Astrocyte (in vitro differentiated cells and primary cell): ENCODE measurements around the gene SCIMP. TPM values are rescaled to one million over a fixed set of nuclear protein-coding genes. Genes with fewer than 3 reads are reported as not detected.

ENCODE experiments used
- DNase-seq: peaks from one replicate; pipeline ENCODE4 v3.0.0-alpha.2; 2010; ENCODE audit warnings: low read depth
- FAIRE-seq: peaks from 2 replicates; lab custom pipeline; 2011; peaks lifted over from hg19 to GRCh38; lab: Jason Lieb, UNC
- H2AFZ ChIP-seq: 2 replicates; pipeline ENCODE4 v1.6.0; 2012; ENCODE audit warnings: low read depth, low read length, inconsistent platforms
- H3K27ac ChIP-seq: 2 replicates; pipeline ENCODE4 v1.5.1; 2011; ENCODE audit warnings: low read depth, low read length, inconsistent platforms
- H3K27me3 ChIP-seq: 2 replicates; pipeline ENCODE4 v1.6.0; 2011; ENCODE audit warnings: low read length, inconsistent platforms; ENCODE audit not compliant: insufficient read depth
- H3K36me3 ChIP-seq: 2 replicates; pipeline ENCODE4 v1.5.1; 2011; ENCODE audit warnings: low read length, inconsistent platforms; ENCODE audit not compliant: insufficient read depth
- H3K4me1 ChIP-seq: 2 replicates; pipeline ENCODE4 v1.5.1; 2011; ENCODE audit warnings: low read length, inconsistent platforms; ENCODE audit not compliant: insufficient read depth
- H3K4me2 ChIP-seq: 2 replicates; pipeline ENCODE4 v1.6.0; 2012; ENCODE audit warnings: low read length, inconsistent platforms
- H3K4me3 ChIP-seq: 2 replicates; pipeline ENCODE4 v1.5.1; 2011; ENCODE audit warnings: low read depth, mild to moderate bottlenecking, low read length, inconsistent platforms; ENCODE audit not compliant: insufficient read depth
- H3K79me2 ChIP-seq: 2 replicates; pipeline ENCODE4 v1.6.0; 2012; ENCODE audit warnings: mild to moderate bottlenecking, low read length, inconsistent platforms; ENCODE audit not compliant: insufficient read depth
- H3K9ac ChIP-seq: 2 replicates; pipeline ENCODE4 v1.6.0; 2012; ENCODE audit warnings: mild to moderate bottlenecking, low read length, inconsistent platforms
- H3K9me3 ChIP-seq: 2 replicates; pipeline ENCODE4 v1.5.1; 2012; ENCODE audit warnings: low read depth, mild to moderate bottlenecking, low read length, inconsistent platforms; ENCODE audit not compliant: insufficient read depth
- H4K20me1 ChIP-seq: 2 replicates; pipeline ENCODE4 v1.6.0; 2012; ENCODE audit warnings: low read length, inconsistent platforms; ENCODE audit not compliant: insufficient read depth
- H3K27ac Mint-ChIP-seq: one replicate; pipeline ENCODE4 v1.8.0; 2021; ENCODE audit warnings: mild to moderate bottlenecking, mixed read lengths; ENCODE audit not compliant: unreplicated experiment
- H3K27me3 Mint-ChIP-seq: one replicate; pipeline ENCODE4 v1.8.0; 2021; ENCODE audit warnings: low read depth, mixed read lengths; ENCODE audit not compliant: unreplicated experiment
- H3K36me3 Mint-ChIP-seq: one replicate; pipeline ENCODE4 v1.8.0; 2021; ENCODE audit warnings: low read depth, mixed read lengths; ENCODE audit not compliant: unreplicated experiment
- H3K4me1 Mint-ChIP-seq: one replicate; pipeline ENCODE4 v1.8.0; 2021; ENCODE audit warnings: low read depth, mixed read lengths; ENCODE audit not compliant: unreplicated experiment
- H3K4me3 Mint-ChIP-seq: one replicate; pipeline ENCODE4 v1.8.0; 2021; ENCODE audit warnings: mild to moderate bottlenecking, moderate library complexity, mixed read lengths; ENCODE audit not compliant: unreplicated experiment
- H3K9me3 Mint-ChIP-seq: one replicate; pipeline ENCODE4 v1.8.0; 2021; ENCODE audit warnings: mild to moderate bottlenecking, mixed read lengths; ENCODE audit not compliant: unreplicated experiment
- CTCF ChIP-seq: IDR thresholded peaks from 2 replicates; pipeline ENCODE4 v1.5.1; 2011; ENCODE audit warnings: low read depth, mild to moderate bottlenecking, inconsistent platforms, low read length, moderate library complexity; ENCODE audit not compliant: insufficient read depth
- EZH2 ChIP-seq: IDR thresholded peaks from 2 replicates; pipeline ENCODE4 v1.6.1; 2012; ENCODE audit warnings: mild to moderate bottlenecking, low read length, inconsistent platforms; ENCODE audit not compliant: insufficient read depth
- total RNA-seq: library from RNA; stranded (reverse); gene quantifications from 2 replicates; pipeline ENCODE4 v1.2.1, GENCODE V29; 2021

Gene SCIMP
- total RNA-seq, 1 donor from 2014 or later = not detected

DNA sequence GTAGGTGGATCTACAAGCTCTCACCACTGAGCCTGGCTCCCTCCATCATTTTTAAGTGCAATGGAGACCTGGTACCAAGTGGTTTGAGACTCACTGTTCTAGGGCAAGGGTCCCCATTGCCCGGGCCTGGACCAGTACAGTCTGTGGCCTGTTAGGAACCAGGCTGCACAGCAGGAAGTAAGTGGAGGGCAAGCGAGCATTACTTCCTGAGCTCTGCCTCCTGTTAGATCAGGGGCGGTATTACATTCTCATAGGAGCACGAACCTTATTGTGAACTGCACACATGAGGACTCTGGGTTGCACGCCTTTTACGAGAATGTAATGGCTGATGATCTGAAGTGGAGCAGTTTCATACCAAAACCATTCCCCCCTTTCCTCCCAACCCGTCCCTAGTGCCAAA, 36.2 kb downstream of the SCIMP start:
- H3K27me3 Mint-ChIP-seq = no peaks in the 10 kb centered on the region
- no peak for TF ChIP-seq CTCF
- no peak for TF ChIP-seq EZH2
- H3K4me1 Mint-ChIP-seq = peaks cover 7% of the 10 kb centered on the region
- Histone ChIP-seq H3K27me3 (no peaks in the 10 kb centered on the region), H3K9me3 (no peaks in the 10 kb centered on the region), H3K4me1 (peaks cover 4% of the 10 kb centered on the region), H3K4me2 (no peak overlapping the region), H3K27ac (no peak overlapping the region), H3K4me3 (no peak overlapping the region), H3K36me3 (no peaks in the 10 kb centered on the region), H3K9ac (no peak overlapping the region), H3K79me2 (no peaks in the 10 kb centered on the region), H2AFZ (no peak overlapping the region), H4K20me1 (no peaks in the 10 kb centered on the region)
- no peak overlapping the region for H3K27ac Mint-ChIP-seq
- FAIRE-seq (no peak), DNase-seq (no peak)
- H3K9me3 Mint-ChIP-seq = no peaks in the 10 kb centered on the region
- H3K4me3 Mint-ChIP-seq = no peak overlapping the region
- H3K36me3 Mint-ChIP-seq = peaks cover 6% of the 10 kb centered on the region

DNA sequence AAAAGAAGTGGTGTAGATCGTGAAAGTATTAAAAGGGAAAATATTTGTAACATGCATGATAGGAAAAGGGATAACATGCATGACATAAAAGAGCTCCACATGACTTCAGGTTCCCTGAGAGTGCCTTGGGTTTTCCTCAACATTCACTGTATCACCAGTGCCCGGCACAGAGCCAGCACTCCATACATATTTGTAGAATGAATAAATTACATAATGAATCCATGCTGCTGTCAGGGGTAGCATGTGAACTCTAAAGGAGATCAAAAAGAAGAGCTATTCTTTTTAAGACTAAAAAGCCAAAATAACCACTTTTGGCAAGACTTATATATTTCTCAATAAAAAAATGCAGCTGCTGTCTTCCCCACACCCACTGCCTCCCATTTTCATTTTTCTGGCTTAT, 40.3 kb downstream of the SCIMP start:
- Mint-ChIP-seq H3K4me3 (no peak overlapping the region), H3K36me3 (peaks cover 5% of the 10 kb centered on the region), H3K27me3 (no peaks in the 10 kb centered on the region), H3K9me3 (peaks cover 18% of the 10 kb centered on the region), H3K4me1 (peaks cover 4% of the 10 kb centered on the region), H3K27ac (no peak overlapping the region)
- peaks cover under 1% of the 10 kb centered on the region for H3K36me3 ChIP-seq
- H3K9ac ChIP-seq = no peak overlapping the region
- FAIRE-seq (no peak), DNase-seq (no peak)
- H3K27ac ChIP-seq = no peak overlapping the region
- no peak overlapping the region for H3K4me2 ChIP-seq
- H4K20me1 ChIP-seq = no peaks in the 10 kb centered on the region
- H3K27me3 ChIP-seq = no peaks in the 10 kb centered on the region
- H3K9me3 ChIP-seq = peaks cover 2% of the 10 kb centered on the region
- no peaks in the 10 kb centered on the region for H3K4me1 ChIP-seq
- H3K4me3 ChIP-seq = no peak overlapping the region
- TF ChIP-seq EZH2 (no peak), CTCF (no peak)
- H3K79me2 ChIP-seq = peaks cover 27% of the 10 kb centered on the region
- H2AFZ ChIP-seq = no peak overlapping the region

DNA sequence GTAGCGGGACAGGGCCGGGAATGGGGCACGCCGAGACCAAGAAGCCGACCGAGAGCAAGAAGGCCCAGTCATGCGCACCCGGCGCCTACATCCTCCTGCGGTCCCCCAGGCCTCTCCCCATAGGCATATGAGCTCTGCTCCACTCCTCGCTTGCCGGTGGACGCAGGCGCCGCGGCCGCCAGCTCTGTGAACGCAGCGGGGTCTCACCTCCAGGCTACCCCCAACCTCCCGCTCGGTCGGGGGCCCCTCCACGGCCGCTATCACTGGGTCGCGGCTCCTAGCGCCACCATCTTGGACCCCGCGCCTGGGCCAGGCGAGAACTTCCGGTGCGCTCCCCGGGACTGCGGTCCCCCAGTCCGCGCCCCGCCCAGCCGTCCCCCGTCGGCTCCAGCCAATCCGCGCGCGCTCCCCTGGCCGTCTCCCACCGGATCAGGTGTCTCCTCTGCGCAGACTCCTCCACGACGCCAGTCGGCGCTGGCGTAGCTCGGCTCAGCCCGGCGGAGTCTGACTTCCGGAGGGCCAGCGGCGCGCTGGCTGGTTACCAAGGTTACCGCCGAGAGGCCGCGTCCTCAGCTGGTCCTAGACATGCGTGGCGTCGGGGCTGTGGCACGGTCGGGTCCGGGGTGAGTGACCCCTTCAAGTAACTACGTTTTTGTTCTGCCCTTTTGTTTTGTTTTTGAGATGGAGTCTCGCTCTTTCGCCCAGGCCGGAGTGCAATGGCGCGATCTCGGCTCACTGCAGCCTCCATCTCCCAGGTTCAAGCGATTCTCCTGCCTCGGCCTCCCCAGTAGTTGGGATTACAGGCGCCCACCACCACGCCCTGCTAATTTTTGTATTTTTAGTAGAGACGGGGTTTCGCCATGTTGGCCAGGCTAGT, 42.9 kb downstream of the SCIMP start, which contains the start of gene ZNF594:
Gene ZNF594, minus strand, starts transcription at position 328 of the 877 bp plus-strand sequence. CDS start 7,612 bp downstream, outside the sequence.
- FAIRE-seq = no peak

More for the DNA sequence above, 42.9 kb downstream of the SCIMP start, which contains the start of gene ZNF594:
- peaks cover 4% of the 10 kb centered on the region for H3K4me1 Mint-ChIP-seq
- no peaks in the 10 kb centered on the region for H4K20me1 ChIP-seq
- H2AFZ ChIP-seq = peak within 1 kb of the TSS; percentile 94
- peak within 1 kb of the TSS; percentile 67 for H3K27ac ChIP-seq
- H3K4me1 ChIP-seq = no peaks in the 10 kb centered on the region
- peak within 1 kb of the TSS; percentile 82 for H3K4me3 ChIP-seq
- H3K79me2 ChIP-seq = peaks cover 27% of the 10 kb centered on the region
- H3K4me3 Mint-ChIP-seq = peak within 1 kb of the TSS; percentile 95
- H3K27me3 Mint-ChIP-seq = no peaks in the 10 kb centered on the region
- H3K9ac ChIP-seq = peak within 1 kb of the TSS; percentile 86
- peak; percentile 91 for DNase-seq
- no peak for TF ChIP-seq EZH2
- peak; percentile 46 for TF ChIP-seq CTCF
- H3K9me3 ChIP-seq = peaks cover 10% of the 10 kb centered on the region
- peak within 1 kb of the TSS; percentile 88 for H3K27ac Mint-ChIP-seq
- peaks cover 22% of the 10 kb centered on the region for H3K36me3 Mint-ChIP-seq
- H3K9me3 Mint-ChIP-seq = peaks cover 33% of the 10 kb centered on the region
- peaks cover 3% of the 10 kb centered on the region for H3K36me3 ChIP-seq
- H3K4me2 ChIP-seq = peak within 1 kb of the TSS; percentile 88
- H3K27me3 ChIP-seq = no peaks in the 10 kb centered on the region
